ENCODE measurements around the gene ANOS1. TPM values are rescaled to one million over a fixed set of nuclear protein-coding genes. Genes with fewer than 3 reads are reported as not detected.
A peak's percentile ranks its signal among the peaks of the same experiment; 100 is the strongest.

The ANOS1 gene
- total RNA-seq, 1 experiment from 2014 or later: not detected

DNA sequence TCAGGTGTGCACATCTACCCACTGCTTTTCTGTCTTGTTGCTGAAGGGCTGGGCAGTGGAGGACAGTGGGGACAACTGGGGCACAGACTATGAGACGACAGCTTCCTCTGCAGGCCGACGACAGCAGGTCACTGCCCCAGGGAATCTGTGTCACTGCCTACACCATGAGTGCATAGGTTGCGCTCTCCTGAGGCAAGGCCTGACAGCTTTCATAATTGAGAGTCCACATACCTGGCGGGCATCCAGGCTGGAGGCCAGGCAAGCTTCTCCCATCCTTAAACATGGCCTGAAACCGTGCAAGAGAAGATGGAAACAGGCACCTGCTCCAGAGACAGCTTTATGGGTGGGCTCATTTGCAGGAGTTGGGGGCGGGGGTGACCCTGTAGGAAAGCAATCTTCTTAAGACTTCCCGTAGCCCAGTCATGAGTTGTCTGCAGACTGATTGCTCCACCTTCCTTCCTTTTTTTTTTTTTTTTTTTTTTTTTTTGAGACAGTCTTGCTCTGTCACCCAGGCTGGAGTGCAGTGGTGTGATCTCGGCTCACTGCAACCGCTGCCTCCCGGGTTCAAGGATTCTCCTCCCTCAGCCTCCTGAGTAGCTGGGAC, 2.9 kb downstream of the ANOS1 start:
- Histone ChIP-seq H2AFZ (ENCODE audit: low read length) (no peak overlapping the region), H3K9me3 (ENCODE audit: low read length) (no peaks in the 10 kb centered on the region), H3K79me2 (ENCODE audit: low read length) (no peaks in the 10 kb centered on the region), H3K4me3 (ENCODE audit: low read length) (no peak overlapping the region), H3K4me1 (ENCODE audit: low read length) (no peaks in the 10 kb centered on the region), H3K9me2 (replicated peaks; ENCODE audit: insufficient read depth, low read length) (no peaks in the 10 kb centered on the region), H3K27me3 (ENCODE audit: low read length) (no peaks in the 10 kb centered on the region), H3K36me3 (ENCODE audit: insufficient read depth, low read length) (no peaks in the 10 kb centered on the region), H3K27ac (ENCODE audit: low read length) (no peak overlapping the region), H3K4me2 (ENCODE audit: low read depth, low read length, poor library complexity, severe bottlenecking) (no peak overlapping the region), H4K20me1 (ENCODE audit: insufficient read depth, low read depth, low read length) (no peaks in the 10 kb centered on the region), H3K9ac (ENCODE audit: low read length) (no peak overlapping the region)
- DNase-seq: no peak

- Histone ChIP-seq H3K27ac (ENCODE audit: low read length) (no peak overlapping the region), H3K27me3 (ENCODE audit: low read length) (no peaks in the 10 kb centered on the region), H3K9me3 (ENCODE audit: low read length) (no peaks in the 10 kb centered on the region), H3K4me2 (ENCODE audit: low read depth, low read length, poor library complexity, severe bottlenecking) (no peak overlapping the region), H3K79me2 (ENCODE audit: low read length) (no peaks in the 10 kb centered on the region), H3K4me3 (ENCODE audit: low read length) (no peak overlapping the region), H3K4me1 (ENCODE audit: low read length) (no peaks in the 10 kb centered on the region), H3K9me2 (replicated peaks; ENCODE audit: insufficient read depth, low read length) (no peaks in the 10 kb centered on the region), H3K9ac (ENCODE audit: low read length) (no peak overlapping the region), H3K36me3 (ENCODE audit: insufficient read depth, low read length) (no peaks in the 10 kb centered on the region), H4K20me1 (ENCODE audit: insufficient read depth, low read depth, low read length) (no peaks in the 10 kb centered on the region), H2AFZ (ENCODE audit: low read length) (no peak overlapping the region)
- no peak for DNase-seq
Measured at GRCh38 chrX:8726031-8726652, 5.8 kb downstream of the ANOS1 start.

DNA sequence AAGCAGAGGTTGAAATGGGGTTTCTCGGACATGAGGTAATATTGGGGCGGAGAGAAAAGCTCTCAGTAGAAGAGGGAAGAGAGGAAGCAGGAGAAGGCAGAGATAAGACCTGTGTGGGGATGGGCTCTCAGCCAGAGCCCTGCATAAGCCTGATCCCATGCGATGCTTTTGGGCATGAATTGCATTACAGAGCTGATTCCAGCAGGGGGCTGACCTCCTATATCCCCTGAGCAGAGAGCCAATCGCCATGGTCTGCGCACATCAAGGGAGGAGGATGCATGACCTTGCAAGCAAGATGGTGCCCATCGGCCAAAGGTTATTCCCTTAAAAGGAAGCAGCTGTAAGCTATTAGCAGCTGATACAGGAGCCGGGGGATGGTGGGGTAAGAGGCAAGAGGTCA, 7.6 kb downstream of the ANOS1 start:
- H3K36me3 ChIP-seq (ENCODE audit: insufficient read depth, low read length): no peaks in the 10 kb centered on the region
- H3K4me3 ChIP-seq (ENCODE audit: low read length): no peak overlapping the region
- H4K20me1 ChIP-seq (ENCODE audit: insufficient read depth, low read depth, low read length): no peaks in the 10 kb centered on the region
- H3K4me1 ChIP-seq (ENCODE audit: low read length): no peaks in the 10 kb centered on the region
- H2AFZ ChIP-seq (ENCODE audit: low read length): no peak overlapping the region
- DNase-seq: peak; percentile 58
- H3K4me2 ChIP-seq (ENCODE audit: low read depth, low read length, poor library complexity, severe bottlenecking): no peak overlapping the region
- no peak overlapping the region for H3K9ac ChIP-seq (ENCODE audit: low read length)
- H3K27me3 ChIP-seq (ENCODE audit: low read length): no peaks in the 10 kb centered on the region
- no peaks in the 10 kb centered on the region for H3K79me2 ChIP-seq (ENCODE audit: low read length)
- H3K27ac ChIP-seq (ENCODE audit: low read length): no peak overlapping the region
- H3K9me3 ChIP-seq (ENCODE audit: low read length): no peaks in the 10 kb centered on the region
- no peaks in the 10 kb centered on the region for H3K9me2 ChIP-seq (replicated peaks; ENCODE audit: insufficient read depth, low read length)

DNA sequence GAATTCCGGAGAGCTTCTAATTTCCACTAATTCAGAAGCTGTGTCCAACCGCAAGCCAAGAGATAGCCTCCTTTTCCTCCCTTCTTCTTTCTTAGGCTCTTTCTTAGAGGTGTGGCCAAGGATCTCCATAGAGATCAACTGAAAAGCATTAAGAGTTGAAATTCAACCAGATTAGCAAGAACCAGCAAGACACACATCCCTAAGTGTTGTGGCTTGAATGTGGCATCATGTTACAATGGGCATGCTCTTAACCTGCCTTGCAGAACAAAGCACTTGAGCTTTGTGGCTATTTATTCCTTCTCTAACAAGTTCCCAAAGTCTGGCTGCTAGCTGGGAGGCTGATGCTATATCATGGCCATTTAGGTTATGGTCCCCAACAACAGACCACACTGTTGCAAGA, 10.4 kb downstream of the ANOS1 start:
- Histone ChIP-seq H3K4me3 (ENCODE audit: low read length) (no peak overlapping the region), H3K9me2 (replicated peaks; ENCODE audit: insufficient read depth, low read length) (no peaks in the 10 kb centered on the region), H3K79me2 (ENCODE audit: low read length) (no peaks in the 10 kb centered on the region), H3K9ac (ENCODE audit: low read length) (no peak overlapping the region), H3K4me1 (ENCODE audit: low read length) (no peaks in the 10 kb centered on the region), H3K4me2 (ENCODE audit: low read depth, low read length, poor library complexity, severe bottlenecking) (no peak overlapping the region), H3K27me3 (ENCODE audit: low read length) (no peaks in the 10 kb centered on the region), H2AFZ (ENCODE audit: low read length) (no peak overlapping the region), H4K20me1 (ENCODE audit: insufficient read depth, low read depth, low read length) (no peaks in the 10 kb centered on the region), H3K9me3 (ENCODE audit: low read length) (no peaks in the 10 kb centered on the region), H3K36me3 (ENCODE audit: insufficient read depth, low read length) (no peaks in the 10 kb centered on the region), H3K27ac (ENCODE audit: low read length) (no peak overlapping the region)
- DNase-seq: no peak

DNA sequence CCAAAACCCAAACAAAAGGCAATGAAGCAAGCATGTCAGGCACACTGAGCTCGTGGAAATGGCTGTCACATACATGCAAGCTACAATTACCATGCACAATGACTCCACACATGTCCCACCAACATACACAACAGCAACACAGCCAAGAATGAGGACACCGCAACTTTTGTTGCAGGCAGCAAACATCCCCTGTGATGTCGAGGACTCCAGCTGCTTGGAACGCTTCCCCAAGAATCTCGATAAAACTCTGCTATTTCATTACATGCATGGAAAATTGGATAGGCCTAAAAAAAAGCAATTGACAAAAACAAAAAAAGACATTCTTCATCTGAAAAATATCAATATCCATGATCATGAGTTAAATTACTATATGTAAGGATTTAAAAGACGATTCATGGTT, 11.8 kb downstream of the ANOS1 start:
- Histone ChIP-seq H3K4me1 (ENCODE audit: low read length) (no peaks in the 10 kb centered on the region), H3K36me3 (ENCODE audit: insufficient read depth, low read length) (no peaks in the 10 kb centered on the region), H3K9me3 (ENCODE audit: low read length) (no peaks in the 10 kb centered on the region), H2AFZ (ENCODE audit: low read length) (no peak overlapping the region), H3K9me2 (replicated peaks; ENCODE audit: insufficient read depth, low read length) (no peaks in the 10 kb centered on the region), H3K4me2 (ENCODE audit: low read depth, low read length, poor library complexity, severe bottlenecking) (no peak overlapping the region), H3K27ac (ENCODE audit: low read length) (no peak overlapping the region), H3K79me2 (ENCODE audit: low read length) (no peaks in the 10 kb centered on the region), H3K4me3 (ENCODE audit: low read length) (no peak overlapping the region), H4K20me1 (ENCODE audit: insufficient read depth, low read depth, low read length) (no peaks in the 10 kb centered on the region), H3K27me3 (ENCODE audit: low read length) (no peaks in the 10 kb centered on the region), H3K9ac (ENCODE audit: low read length) (no peak overlapping the region)
- no peak for DNase-seq

DNA sequence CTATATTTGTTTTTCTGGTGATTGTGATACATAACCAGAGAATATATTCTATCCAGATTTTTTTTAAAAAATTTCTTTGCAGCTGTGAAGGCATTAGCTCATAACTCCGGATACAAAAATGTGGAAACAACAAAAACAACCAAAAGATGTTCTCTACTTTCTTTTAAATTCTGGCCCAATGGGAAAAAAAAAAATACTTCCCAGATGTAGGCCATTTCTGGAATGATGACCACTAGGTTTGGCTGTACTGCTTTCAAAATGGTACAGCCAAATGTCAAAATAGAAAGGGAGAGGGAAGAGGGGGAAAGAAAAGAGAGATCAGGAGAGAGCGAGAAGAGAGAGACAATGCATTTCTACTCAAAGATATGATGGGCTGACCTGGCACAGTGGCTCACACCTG, 14.6 kb downstream of the ANOS1 start:
- no peaks in the 10 kb centered on the region for H3K9me3 ChIP-seq (ENCODE audit: low read length)

DNA sequence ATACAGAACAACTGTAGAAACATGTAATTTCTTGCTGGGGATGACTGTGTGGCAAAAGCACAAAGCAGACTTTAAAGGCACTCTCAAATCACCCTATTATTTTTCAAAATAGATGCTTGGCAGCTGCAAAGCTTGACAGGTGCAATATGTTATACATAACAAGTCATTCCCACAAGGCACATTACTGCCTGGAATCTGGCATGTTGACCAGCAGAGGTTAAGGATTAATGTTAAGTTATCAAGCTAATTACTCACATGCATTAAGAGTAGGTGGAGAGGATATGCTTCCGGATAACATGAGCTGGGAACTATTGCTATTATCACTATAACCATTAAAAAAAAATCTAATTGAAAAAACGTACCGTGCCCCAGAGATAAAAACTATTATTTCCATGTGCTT, 17.8 kb downstream of the ANOS1 start:
- H3K9me3 ChIP-seq (ENCODE audit: low read length): no peaks in the 10 kb centered on the region
- H3K4me2 ChIP-seq (ENCODE audit: low read depth, low read length, poor library complexity, severe bottlenecking): no peak overlapping the region
- H3K36me3 ChIP-seq (ENCODE audit: insufficient read depth, low read length): no peaks in the 10 kb centered on the region
- no peak overlapping the region for H3K4me3 ChIP-seq (ENCODE audit: low read length)
- no peaks in the 10 kb centered on the region for H3K9me2 ChIP-seq (replicated peaks; ENCODE audit: insufficient read depth, low read length)
- H3K79me2 ChIP-seq (ENCODE audit: low read length): no peaks in the 10 kb centered on the region
- H3K27ac ChIP-seq (ENCODE audit: low read length): no peak overlapping the region
- no peaks in the 10 kb centered on the region for H4K20me1 ChIP-seq (ENCODE audit: insufficient read depth, low read depth, low read length)
- no peaks in the 10 kb centered on the region for H3K27me3 ChIP-seq (ENCODE audit: low read length)
- no peak overlapping the region for H3K9ac ChIP-seq (ENCODE audit: low read length)
- DNase-seq: no peak
- no peaks in the 10 kb centered on the region for H3K4me1 ChIP-seq (ENCODE audit: low read length)
- no peak overlapping the region for H2AFZ ChIP-seq (ENCODE audit: low read length)

More for the DNA sequence above, 14.6 kb downstream of the ANOS1 start:
- no peak for DNase-seq
- no peaks in the 10 kb centered on the region for H3K36me3 ChIP-seq (ENCODE audit: insufficient read depth, low read length)
- no peak overlapping the region for H3K4me3 ChIP-seq (ENCODE audit: low read length)
- no peak overlapping the region for H3K4me2 ChIP-seq (ENCODE audit: low read depth, low read length, poor library complexity, severe bottlenecking)
- H3K27me3 ChIP-seq (ENCODE audit: low read length): no peaks in the 10 kb centered on the region
- no peaks in the 10 kb centered on the region for H4K20me1 ChIP-seq (ENCODE audit: insufficient read depth, low read depth, low read length)
- H3K27ac ChIP-seq (ENCODE audit: low read length): no peak overlapping the region
- H3K4me1 ChIP-seq (ENCODE audit: low read length): no peaks in the 10 kb centered on the region
- H3K79me2 ChIP-seq (ENCODE audit: low read length): no peaks in the 10 kb centered on the region
- no peak overlapping the region for H3K9ac ChIP-seq (ENCODE audit: low read length)
- no peaks in the 10 kb centered on the region for H3K9me2 ChIP-seq (replicated peaks; ENCODE audit: insufficient read depth, low read length)
- no peak overlapping the region for H2AFZ ChIP-seq (ENCODE audit: low read length)

GRCh38 chrX:8711401-8711800, 20.5 kb downstream of the ANOS1 start:
- no peak overlapping the region for H3K9ac ChIP-seq (ENCODE audit: low read length)
- no peaks in the 10 kb centered on the region for H3K9me3 ChIP-seq (ENCODE audit: low read length)
- H4K20me1 ChIP-seq (ENCODE audit: insufficient read depth, low read depth, low read length): no peaks in the 10 kb centered on the region
- H2AFZ ChIP-seq (ENCODE audit: low read length): no peak overlapping the region
- no peaks in the 10 kb centered on the region for H3K4me1 ChIP-seq (ENCODE audit: low read length)
- H3K9me2 ChIP-seq (replicated peaks; ENCODE audit: insufficient read depth, low read length): no peaks in the 10 kb centered on the region
- no peak overlapping the region for H3K4me3 ChIP-seq (ENCODE audit: low read length)
- H3K27me3 ChIP-seq (ENCODE audit: low read length): no peaks in the 10 kb centered on the region
- no peaks in the 10 kb centered on the region for H3K36me3 ChIP-seq (ENCODE audit: insufficient read depth, low read length)
- no peak for DNase-seq
- no peak overlapping the region for H3K27ac ChIP-seq (ENCODE audit: low read length)
- no peak overlapping the region for H3K4me2 ChIP-seq (ENCODE audit: low read depth, low read length, poor library complexity, severe bottlenecking)
- H3K79me2 ChIP-seq (ENCODE audit: low read length): no peaks in the 10 kb centered on the region
